OCI-LY1 (cell line): ENCODE data around the gene FBRSL1.

Source experiments
- CTCF ChIP-seq: fragments of 200-600 bp; sonication (generic), shearing (Covaris generic); IDR thresholded peaks from 2 replicates; pipeline ENCODE4 v1.5.1; 2017; ENCODE audit warnings: mild to moderate bottlenecking, antibody characterized with exemption, low read length, moderate library complexity, mixed read lengths
- EZH2 ChIP-seq: fragments of 200-600 bp; sonication (generic), shearing (Covaris generic); IDR thresholded peaks from 2 replicates; pipeline ENCODE4 v1.8.0; 2017; ENCODE audit warnings: borderline replicate concordance, mixed run types, mild to moderate bottlenecking, antibody characterized with exemption, low read length, moderate library complexity, mixed read lengths

GRCh38 chr12:132505852-132506219 is 15.9 kb downstream of the FBRSL1 start:
- no peak for TF ChIP-seq CTCF
- TF ChIP-seq EZH2: no peak
